ENCODE results near the gene LYZL1. TPM values are rescaled to one million over a fixed set of nuclear protein-coding genes. Genes with fewer than 3 reads are reported as not detected.

LYZL1 gene
- polyA plus RNA-seq, 1 experiment, result not detected

DNA sequence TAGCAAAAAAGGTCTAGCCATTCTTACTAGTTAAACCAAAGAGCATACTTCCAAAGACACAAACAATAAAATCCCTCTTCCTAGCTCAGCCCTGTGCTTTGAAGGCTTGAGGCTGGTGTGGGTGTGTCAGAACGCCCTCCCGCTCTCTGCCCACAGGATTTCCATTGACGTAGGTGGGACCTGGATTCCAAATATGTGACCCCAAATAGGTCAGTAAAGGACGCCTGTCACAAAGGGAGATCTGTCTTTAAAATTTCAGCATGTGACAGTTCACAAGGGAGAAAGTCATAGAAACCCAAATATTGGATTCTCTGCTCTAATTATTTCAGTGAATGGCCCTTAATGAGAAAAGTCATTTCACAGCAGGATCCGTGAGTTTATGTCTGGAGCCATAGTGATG is 39.9 kb upstream of the LYZL1 start:
- no peak overlapping the region for H3K4me3 ChIP-seq (ENCODE audit: low read depth, low read length)
- TF ChIP-seq CTCF (IDR thresholded peaks at IDR 0.05; ENCODE audit: insufficient read depth, low read depth, low read length), result no peak
- POLR2A ChIA-PET, result no interaction called here
- peaks cover 23% of the 10 kb centered on the region for H3K27me3 ChIP-seq (ENCODE audit: control insufficient read depth, insufficient read depth, low read length)
- CTCF ChIA-PET, result no interaction called here
- no peak for DNase-seq (ENCODE audit: low read depth)
- no peaks in the 10 kb centered on the region for H3K36me3 ChIP-seq (ENCODE audit: control insufficient read depth, insufficient read depth, low read length)

GRCh38 chr10:29250066-29250465 is 38.8 kb upstream of the LYZL1 start:
- no peaks in the 10 kb centered on the region for H3K36me3 ChIP-seq (ENCODE audit: control insufficient read depth, insufficient read depth, low read length)
- ChIA-PET POLR2A (no interaction called here), CTCF (interaction anchor here (0.8 to 1.1 kb wide), 2 partner anchors 9 to 22 kb away, joined by 3 to 4 read pairs; no protein-coding TSS in a partner anchor)
- H3K4me3 ChIP-seq (ENCODE audit: low read depth, low read length), result no peak overlapping the region
- DNase-seq (ENCODE audit: low read depth), result no peak
- peaks cover 29% of the 10 kb centered on the region for H3K27me3 ChIP-seq (ENCODE audit: control insufficient read depth, insufficient read depth, low read length)
- TF ChIP-seq CTCF (IDR thresholded peaks at IDR 0.05; ENCODE audit: insufficient read depth, low read depth, low read length), result no peak

DNA sequence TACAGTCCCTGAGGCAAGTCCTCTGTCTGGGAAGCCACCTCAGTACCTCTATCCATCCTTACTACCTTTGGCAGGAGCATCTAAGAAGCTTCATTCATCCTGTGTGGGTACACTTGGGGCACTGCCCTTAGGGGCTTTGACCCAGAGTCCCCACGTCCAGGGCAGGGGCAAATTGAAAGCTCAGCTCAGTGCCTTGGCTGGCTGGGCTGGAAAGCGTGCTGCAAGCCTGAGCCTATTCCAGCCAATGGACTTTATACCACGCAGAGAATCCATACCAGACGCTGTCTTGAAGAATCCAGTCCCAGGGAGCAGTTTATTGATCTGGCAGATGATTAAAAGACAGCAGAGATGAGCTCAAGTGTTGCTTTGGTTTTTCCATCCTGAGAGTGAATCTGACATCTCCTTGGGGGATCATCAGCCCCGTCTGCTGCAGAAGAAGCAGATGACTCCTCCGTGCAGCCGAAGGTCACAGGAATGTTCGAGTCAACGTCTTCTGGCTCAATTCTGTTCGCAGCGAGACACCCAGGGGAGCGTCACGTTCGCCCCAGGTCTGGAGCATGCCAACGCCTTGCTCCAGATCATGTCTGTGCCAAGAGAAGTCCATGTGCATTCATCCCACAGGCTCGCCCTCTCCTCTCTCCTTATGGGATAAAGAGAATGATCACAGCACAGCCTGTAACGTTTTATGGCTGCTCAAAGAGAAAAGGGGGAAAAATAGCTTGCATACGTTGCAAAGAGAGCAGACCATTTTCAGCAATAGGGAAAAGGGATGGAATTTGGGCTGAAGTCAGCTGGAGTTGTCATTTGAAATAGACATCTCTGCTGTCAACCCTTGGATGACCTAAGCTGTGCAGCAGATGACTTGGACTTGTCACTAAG is 35.8 kb upstream of the LYZL1 start:
- H3K4me3 ChIP-seq (ENCODE audit: low read depth, low read length), result no peak overlapping the region
- DNase-seq (ENCODE audit: low read depth), result no peak
- TF ChIP-seq CTCF (IDR thresholded peaks at IDR 0.05; ENCODE audit: insufficient read depth, low read depth, low read length), result no peak
- POLR2A ChIA-PET, result no interaction called here
- H3K36me3 ChIP-seq (ENCODE audit: control insufficient read depth, insufficient read depth, low read length), result no peaks in the 10 kb centered on the region
- CTCF ChIA-PET, result interaction anchor here (0.8 to 3.5 kb wide), 3 partner anchors 10 to 17 kb away, joined by 3 to 20 read pairs (median 3); no protein-coding TSS in a partner anchor
- H3K27me3 ChIP-seq (ENCODE audit: control insufficient read depth, insufficient read depth, low read length), result peaks cover 33% of the 10 kb centered on the region

GRCh38 chr10:29253690-29254029 is 35.2 kb upstream of the LYZL1 start:
- Histone ChIP-seq H3K4me3 (ENCODE audit: low read depth, low read length) (no peak overlapping the region), H3K27me3 (ENCODE audit: control insufficient read depth, insufficient read depth, low read length) (peaks cover 33% of the 10 kb centered on the region), H3K36me3 (ENCODE audit: control insufficient read depth, insufficient read depth, low read length) (no peaks in the 10 kb centered on the region)
- no peak for TF ChIP-seq CTCF (IDR thresholded peaks at IDR 0.05; ENCODE audit: insufficient read depth, low read depth, low read length)
- POLR2A ChIA-PET, result no interaction called here
- CTCF ChIA-PET, result interaction anchor here (0.5 to 3.5 kb wide), 4 partner anchors 10 to 920 kb away, joined by 3 to 20 read pairs (median 3); no protein-coding TSS in a partner anchor
- DNase-seq (ENCODE audit: low read depth), result no peak

DNA sequence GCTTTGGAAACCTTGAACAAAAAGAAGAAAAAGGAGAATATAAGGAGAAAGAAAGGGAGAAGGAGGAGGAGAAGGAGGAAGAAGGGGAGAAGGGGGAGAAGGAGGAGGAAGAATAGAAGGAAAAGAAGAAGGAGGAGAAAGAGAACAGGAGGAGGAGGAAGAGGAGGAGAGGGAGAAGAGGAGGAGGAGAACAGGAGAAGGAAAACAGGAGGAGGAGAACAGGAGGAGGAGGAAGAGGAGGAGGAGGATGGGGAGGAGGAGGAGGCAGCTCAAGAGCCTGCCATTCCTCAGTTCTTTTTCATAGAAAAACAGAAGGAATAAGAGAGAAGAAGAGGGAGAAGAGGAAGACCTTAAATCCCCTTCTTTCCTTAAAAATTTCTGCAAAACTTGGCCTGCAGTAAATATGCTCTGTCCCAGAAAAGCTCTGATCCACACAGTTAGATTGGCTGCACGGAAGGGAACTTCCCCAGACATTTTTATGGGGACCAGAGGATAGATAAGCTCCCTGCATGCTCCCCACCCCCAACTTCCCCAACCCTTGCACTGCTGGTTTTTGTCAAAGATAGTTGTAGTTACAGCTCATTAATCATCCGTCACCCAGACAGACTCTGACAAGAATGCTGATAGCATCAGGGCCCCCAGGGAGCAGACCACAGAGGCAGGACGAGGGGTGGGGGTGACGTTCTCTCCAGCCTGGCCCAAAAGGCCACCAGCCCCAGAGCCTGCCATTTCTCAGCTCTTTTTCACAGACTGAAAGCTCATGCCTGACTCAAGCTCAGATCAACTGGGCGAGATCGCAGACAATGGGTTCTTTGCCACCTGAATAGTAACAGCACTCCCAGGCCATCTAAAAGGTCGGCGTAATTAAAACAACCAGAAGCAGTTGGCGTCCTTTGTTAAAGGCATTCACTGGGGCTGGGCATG is 34.5 kb upstream of the LYZL1 start:
- TF ChIP-seq CTCF (IDR thresholded peaks at IDR 0.05; ENCODE audit: insufficient read depth, low read depth, low read length), result no peak
- no peak for DNase-seq (ENCODE audit: low read depth)
- CTCF ChIA-PET, result interaction anchor here (0.5 to 3.5 kb wide), 4 partner anchors 11 to 1337 kb away, joined by 3 to 20 read pairs (median 3); no protein-coding TSS in a partner anchor
- H3K4me3 ChIP-seq (ENCODE audit: low read depth, low read length), result no peak overlapping the region
- POLR2A ChIA-PET, result interaction anchor here (0.6 kb wide), 1 partner anchor 71 kb away, joined by 3 read pairs; no protein-coding TSS in a partner anchor
- no peaks in the 10 kb centered on the region for H3K36me3 ChIP-seq (ENCODE audit: control insufficient read depth, insufficient read depth, low read length)
- H3K27me3 ChIP-seq (ENCODE audit: control insufficient read depth, insufficient read depth, low read length), result peaks cover 32% of the 10 kb centered on the region

All from BJ (cell line).